RPMI7951 (cell line): ENCODE measurements around the gene CCNL2. TPM values are rescaled to one million over a fixed set of nuclear protein-coding genes. Genes with fewer than 3 reads are reported as not detected.
A peak's percentile ranks its signal among the peaks of the same experiment; 100 is the strongest.
"Not testable (repeated sequence)": the region's sequence is repeated elsewhere in the genome, so short reads cannot be mapped to it uniquely, and the experiment has no call there.

Experiments
- DNase-seq: peaks from one replicate; pipeline ENCODE4 v3.0.0-alpha.2; 2012; ENCODE audit warnings: low read depth
- total RNA-seq: library from RNA; depleted of rRNA; stranded (reverse); fragments of >200 nt; shearing (Covaris generic); gene quantifications from 2 replicates; pipeline ENCODE4 v1.2.3, GENCODE V29; 2014

Gene CCNL2
- total RNA-seq, 1 experiment from 2014 or later: 62.8 TPM

DNA sequence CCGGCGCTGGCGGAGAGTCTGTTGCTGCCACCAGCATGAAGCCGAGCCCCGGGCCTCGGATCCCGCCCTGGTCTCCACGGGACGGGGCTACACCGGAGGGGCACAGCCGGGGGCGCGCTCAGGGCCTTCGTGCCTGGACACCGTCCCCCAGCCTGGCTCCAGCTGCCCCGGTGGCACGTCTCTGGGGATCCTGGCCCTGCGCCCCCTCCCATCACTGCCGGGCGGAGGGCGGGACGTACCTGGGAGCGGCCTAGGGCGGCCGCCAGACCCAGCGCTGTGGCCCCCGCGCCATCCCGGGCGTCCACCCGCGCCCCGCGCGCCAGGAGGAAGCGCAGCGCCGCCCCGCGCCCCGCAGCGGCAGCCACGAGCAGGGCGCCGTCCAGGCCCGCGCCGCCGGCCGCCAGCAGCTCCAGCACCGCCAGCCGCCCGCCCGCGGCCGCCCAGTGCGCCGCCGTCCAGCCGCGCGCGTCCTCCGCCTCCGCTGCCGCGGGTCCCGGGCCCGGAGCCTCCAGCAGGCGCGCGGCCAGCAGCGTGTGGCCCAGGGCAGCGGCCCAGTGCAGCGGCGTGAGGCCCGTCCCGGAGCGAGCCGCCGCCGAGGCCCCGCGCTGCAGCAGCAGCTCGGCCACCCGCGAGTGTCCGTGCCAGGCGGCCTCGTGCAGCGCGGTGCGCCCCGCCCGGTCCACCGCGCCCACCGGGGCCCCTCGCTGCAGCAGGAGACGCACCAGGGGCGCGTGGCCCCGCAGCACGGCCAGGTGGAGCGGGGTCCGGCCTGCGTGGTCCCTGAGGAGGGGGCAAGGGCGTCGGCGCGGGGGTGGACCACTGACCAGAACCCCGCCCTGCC lies 20.9 kb upstream of the CCNL2 start:
- no peak for DNase-seq

DNA sequence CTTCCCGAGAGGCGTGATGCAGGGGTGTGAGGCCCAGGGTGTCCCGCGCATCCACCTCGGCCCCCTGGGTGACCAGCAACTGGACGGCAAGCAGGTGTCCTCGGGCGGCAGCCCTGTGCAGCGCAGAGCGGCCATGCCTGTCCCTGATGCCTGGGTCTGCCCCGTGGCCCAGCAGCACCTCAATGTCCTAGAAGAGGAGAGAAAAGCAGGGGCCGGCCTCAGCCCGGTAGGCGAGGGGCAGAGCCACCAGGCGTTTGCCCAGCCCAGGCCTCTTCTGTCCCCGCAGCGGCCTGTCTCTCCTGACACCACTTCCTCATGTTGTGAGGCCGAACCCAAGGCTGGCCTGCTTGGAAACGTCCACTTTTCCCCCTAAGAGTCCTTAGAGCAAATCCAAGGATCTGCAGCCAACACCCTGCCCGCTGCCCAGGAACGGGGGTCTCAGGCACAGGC lies 20.3 kb upstream of the CCNL2 start:
- no peak for DNase-seq

DNA sequence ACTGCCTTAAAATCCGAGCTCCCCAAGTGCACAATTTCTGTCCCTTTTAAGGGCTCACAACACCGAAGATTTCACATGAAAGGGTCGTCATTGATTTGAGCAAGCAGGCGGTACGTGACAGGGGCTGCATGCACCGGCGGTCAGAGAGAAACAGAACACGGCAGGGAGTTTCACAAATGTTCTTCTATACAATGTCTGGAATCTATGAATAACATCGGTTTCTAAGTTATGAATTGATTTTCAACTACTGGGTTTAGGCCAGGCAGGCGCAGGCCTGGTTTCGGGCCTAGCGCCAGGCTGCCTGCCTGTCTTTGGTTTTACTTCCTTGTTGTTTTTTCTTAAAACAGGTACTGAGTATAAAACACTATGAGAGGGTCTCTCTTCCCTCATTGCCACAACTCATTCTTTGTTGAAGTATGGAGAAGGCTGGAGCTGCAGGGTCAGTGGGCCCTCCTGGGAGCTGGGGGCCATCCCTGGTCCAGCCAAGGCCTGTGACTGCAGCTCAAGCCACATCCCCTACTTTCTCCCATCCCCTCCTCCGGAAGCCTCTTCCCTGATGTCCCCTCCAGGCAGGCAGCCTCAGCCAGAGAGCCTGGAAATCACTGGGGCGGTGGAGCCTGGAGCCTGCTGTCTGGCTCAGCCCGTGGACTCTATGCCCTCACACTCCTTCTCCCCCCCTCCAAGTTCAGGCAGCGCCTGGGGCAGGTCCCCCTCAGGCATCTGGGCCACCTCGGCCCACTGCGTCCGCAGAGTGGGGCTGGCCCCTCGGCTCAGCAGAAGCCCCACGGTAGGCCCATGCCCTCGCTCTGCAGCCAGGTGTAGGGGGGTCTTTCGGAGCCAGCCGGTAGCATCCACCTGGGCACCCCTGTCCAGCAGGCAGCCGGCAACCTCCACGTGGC lies 19.6 kb upstream of the CCNL2 start:
- DNase-seq: no peak

- DNase-seq: not testable (repeated sequence)
Measured at GRCh38 chr1:1417825-1418463, 18.8 kb upstream of the CCNL2 start.

DNA sequence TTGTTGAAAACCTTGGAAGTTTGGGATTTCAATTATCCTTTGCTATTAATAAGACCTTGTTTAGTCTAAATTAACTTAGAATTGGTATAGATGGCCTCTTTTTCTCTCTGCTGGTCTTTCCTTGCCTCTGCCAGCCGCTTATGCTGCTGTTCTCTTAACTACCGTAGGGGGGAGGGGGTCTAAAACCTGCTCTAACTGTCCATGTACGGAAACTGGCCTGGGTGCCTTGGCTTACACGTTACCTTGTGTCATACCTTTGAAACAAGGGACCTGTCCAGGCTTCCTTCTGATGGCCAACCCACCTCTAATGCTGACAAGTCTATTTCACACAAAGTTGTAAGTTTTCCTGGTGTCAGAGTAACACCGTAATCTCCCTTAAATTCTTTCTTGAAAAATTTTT lies 18.3 kb upstream of the CCNL2 start:
- DNase-seq: not testable (repeated sequence)

- peak; percentile 53 for DNase-seq
Measured at GRCh38 chr1:1415751-1416150, 16.6 kb upstream of the CCNL2 start.

DNA sequence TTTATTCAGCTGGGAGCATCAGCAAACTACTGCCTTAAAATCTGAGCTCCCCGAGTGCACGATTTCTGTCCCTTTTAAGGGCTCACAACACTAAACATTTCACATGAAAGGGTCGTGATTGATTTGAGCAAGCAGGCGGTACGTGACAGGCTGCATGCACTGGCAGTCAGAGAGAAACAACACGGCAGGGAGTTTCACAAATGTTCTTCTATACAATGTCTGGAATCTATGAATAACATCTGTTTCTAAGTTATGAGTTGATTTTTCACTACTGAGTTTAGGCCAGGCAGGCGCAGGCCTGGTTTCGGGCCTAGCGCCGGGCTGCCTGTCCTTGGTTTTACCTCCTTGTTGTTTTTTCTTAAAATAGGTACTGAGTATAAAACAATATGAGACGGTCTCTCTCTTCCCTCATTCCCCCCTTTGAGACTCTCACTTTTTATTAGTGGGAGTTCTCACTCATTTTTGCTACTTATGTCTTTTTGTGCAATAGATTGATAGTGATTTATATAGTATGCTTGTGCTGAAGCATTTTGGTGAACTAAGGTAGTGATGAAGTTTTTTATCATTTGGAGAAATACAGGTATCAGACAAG lies 13.3 kb upstream of the CCNL2 start:
- DNase-seq: not testable (repeated sequence)

- no peak for DNase-seq
Measured at GRCh38 chr1:1411626-1412025, 12.5 kb upstream of the CCNL2 start.

DNA sequence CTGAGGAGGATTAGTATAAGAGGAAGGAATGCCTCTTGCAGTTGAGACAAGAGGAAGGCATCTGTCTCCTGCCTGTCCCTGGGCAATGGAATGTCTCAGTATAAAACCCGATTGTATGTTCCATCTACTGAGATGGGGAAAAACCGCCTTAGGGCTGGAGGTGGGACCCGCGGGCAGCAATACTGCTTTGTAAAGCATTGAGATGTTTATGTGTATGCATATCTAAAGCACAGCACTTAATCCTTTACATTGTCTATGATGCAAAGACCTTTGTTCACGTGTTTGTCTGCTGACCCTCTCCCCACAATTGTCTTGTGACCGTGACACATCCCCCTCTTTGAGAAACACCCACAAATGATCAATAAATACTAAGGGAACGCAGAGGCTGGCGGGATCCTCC lies 11.1 kb upstream of the CCNL2 start:
- DNase-seq: not testable (repeated sequence)

- DNase-seq: peak; percentile 34
Measured at GRCh38 chr1:1407636-1408318, 8.6 kb upstream of the CCNL2 start.

DNA sequence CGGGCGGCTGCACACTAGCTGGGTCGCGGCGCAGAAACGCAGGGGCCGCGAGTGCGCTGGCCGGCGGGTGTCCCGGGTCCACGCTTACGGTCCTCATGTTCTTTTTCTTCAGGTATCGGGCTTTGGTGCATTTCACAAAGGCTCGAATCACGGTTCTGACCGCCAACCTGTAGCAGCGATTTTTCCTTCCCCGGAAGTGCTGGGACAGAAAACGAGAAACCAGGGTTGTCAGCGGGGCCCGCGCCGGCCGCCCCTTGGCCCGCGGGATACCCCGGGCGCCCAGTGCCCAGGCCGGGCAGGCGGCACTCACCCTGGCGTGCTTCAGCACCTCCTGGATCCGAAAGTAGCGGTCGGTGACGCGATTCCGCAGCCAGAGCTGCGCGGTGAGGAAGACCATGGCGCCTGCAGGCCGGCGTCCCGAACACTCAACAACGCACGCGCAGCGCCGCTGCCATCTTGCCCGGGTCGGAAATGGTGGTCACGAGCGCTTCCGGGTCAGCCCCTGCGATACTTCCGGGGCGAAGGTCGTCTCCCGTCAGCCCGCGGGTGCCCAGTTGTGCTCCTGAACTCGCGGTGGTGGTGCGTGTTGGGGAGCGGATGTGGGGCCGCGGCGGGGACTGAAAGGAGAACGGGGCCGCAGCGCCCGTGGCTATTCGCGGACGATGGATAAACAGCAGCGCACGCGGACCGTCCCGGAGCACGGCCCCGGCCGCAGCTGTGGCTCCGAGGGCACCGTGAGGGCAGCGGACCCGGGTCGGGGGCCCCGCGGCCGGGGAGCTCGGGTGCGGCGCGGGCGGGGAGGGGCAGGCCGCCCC lies 7.9 kb upstream of the CCNL2 start, which contains the start of gene MRPL20:
TSS of gene MRPL20 (minus strand) at position 473 of the 815 bp plus-strand sequence. CDS start at position 397, 76 bp downstream.
- peak; percentile 89 for DNase-seq

DNA sequence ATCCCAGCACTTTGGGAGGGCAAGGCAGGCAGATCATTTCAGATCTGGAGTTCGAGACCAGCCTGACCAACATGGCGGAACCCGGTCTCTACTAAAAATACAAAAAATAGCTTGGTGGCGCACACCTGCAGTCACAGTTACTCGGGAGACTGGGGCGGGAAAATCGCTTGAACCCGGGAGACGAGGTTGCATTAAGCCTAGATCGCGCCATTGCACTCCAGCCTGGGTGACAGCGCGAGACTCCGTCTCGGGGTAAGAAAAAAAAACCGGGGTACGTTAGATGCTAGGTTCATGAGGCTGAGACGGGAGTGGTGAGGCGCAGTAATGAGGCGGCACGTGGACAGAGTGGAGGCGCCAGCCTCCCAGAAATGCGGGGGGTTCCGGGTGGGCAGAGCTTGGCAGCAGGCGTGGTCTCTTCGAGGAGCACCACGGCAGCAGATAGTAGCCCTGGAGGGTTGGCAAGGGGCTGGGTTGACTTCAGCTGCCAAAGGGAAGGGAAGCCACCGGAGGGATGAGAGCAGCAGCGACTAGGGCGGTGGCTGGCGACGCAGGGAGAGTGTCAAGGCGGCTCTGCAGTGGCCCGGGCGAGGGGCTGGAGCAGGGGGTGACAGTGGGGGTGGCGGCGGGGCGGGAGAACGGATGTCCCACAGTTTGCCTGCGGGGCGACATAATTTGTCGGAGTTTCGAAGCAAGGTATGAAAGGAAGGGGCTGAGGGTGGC lies 7.1 kb upstream of the CCNL2 start:
- DNase-seq: peak; percentile 14

DNA sequence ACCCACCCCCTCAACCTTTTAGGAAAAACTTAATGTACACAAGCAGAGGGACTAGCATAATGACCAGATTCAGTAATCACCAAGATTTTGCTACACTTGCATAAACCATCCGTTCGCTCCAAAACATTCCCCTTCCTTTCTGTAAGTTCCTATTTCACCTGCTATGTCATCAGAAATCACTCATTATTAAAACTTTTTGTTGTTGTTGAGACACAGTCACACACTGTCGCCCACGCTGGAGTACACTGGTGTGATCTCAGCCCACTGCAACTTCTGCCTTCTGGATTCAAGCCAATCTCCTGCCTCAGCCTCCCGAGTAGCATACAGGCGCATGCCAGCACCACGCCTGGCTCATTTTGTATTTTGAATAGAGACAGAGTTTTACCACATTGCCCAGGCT lies 4.5 kb upstream of the CCNL2 start:
- no peak for DNase-seq

- DNase-seq: not testable (repeated sequence)
Measured at GRCh38 chr1:1402901-1403392, 3.8 kb upstream of the CCNL2 start.

DNA sequence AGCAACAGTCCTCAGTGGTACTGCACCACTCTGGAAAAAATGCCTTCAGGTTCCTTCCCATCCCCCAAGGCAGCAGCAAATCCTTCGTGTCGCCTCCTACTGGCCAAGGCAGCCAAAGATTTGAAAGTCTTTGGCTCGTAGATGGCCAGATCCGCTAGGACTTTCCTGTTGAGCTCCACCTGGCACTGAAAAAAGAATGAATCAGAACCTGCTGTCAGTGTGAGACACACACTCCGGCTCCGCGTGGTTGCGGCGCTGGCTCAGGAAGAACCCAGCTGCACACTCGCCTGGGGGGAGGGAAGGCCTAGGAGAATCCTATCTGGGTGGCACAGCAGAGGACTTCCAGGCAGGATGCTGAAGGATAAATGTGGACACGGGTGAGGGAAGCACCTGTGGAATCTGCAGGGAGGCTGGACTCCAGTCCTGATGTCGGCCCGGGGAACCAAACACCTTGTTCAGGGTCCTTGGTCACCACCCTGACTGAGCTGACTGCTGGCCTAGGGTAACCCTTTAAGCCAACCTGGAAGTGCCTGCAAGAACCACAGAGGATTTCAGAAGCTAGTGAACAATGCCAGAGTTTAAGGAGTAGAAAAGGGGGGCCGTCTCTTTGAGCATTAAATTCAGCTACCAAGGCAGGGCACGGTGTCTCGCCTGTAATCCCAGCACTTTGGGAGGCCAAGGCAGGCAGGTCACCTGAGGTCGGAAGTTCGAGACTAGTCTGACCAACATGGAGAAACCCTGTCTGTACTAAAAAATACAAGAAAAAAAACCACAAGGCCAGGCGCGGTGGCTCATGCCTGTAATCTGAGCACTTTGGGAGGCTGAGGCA lies 3.2 kb upstream of the CCNL2 start:
- DNase-seq: peak; percentile 47

DNA sequence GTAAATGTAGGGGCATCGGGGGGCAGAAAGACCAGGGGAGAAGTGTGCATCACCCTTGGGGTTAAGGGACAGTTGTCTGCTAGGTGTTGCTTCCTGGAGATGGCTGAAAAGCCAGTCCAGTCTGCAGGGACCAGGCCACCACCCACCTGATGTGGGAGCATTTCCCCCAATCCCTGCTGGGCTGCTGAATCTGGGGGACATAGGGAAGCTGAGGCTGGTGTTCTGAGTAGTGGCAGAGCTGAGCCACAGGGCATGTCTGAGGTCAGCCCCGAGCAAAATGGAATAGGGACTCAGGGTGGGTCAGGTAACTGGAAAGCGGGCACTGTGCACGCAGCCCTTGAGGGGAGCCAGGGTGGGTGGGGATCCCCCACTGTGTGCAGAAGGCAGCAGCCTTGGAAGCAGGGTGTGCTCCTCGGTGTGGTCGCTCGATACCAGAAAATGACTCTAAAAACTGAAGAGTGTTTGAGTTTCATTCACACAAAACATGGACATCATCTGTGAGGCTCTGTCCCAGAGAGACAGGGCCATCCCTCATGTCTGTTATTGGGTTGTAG lies 2.4 kb upstream of the CCNL2 start:
- DNase-seq: no peak

- no peak for DNase-seq
Measured at GRCh38 chr1:1400576-1401456, 1.7 kb upstream of the CCNL2 start.
